Pancreas (tissue), 10 donors: ENCODE measurements around the gene MBL2. TPM values are rescaled to one million over a fixed set of nuclear protein-coding genes. Genes with fewer than 3 reads are reported as not detected.

ENCODE experiments used
- ATAC-seq, 4 donors: fragments of 200-7000 bp; cut with Tn5 transposase; one replicate each; pipeline versions ENCODE4 v1.8.0 to v1.9.1; 2020; ENCODE audit warnings: mild to moderate bottlenecking in 4 of 4, moderate library complexity in 4 of 4
- DNase-seq, 6 donors: peaks; one replicate each; pipeline ENCODE4 v3.0.0-alpha.2; 2020
- FAIRE-seq: peaks from 2 replicates; lab custom pipeline; 2012; peaks lifted over from hg19 to GRCh38; lab: Jason Lieb, UNC
- H3K27ac ChIP-seq, 4 donors: fragments of 200-600 bp; sonication (generic); 1 replicate in 3 of 4; 2 replicates in 1 of 4; pipeline versions ENCODE4 v1.5.0 to v1.8.0; 2020
- H3K27me3 ChIP-seq, 4 donors: fragments of 200-600 bp; one replicate each; pipeline ENCODE4 v1.8.0; 2021
- H3K36me3 ChIP-seq, 3 donors: fragments of 200-600 bp; sonication (generic) in 1 of 3; one replicate each; pipeline versions ENCODE4 v1.5.0 to v1.8.0; 2020 to 2021
- H3K4me1 ChIP-seq, 3 donors: fragments of 200-600 bp; one replicate each; pipeline ENCODE4 v1.8.0; 2021
- H3K4me3 ChIP-seq, 4 donors: fragments of 200-600 bp; sonication (generic) in 2 of 4; one replicate each; pipeline versions ENCODE4 v1.5.0 to v1.8.0; 2020 to 2021
- H3K9me3 ChIP-seq, 4 donors: fragments of 200-600 bp; one replicate each; pipeline ENCODE4 v1.8.0; 2021
- WGBS, 2 donors: extraction: QIAGEN DNeasy Blood & Tissue Kit; methylation state at CpG; one replicate each; pipeline ENCODE4 v1.1.7; 2013; 5-methylcytosine and 5-hydroxymethylcytosine counted together
- intact Hi-C, 3 donors: fragments of 100-400 bp; cut with DNase I; formaldehyde crosslinking; loops; one replicate each; pipeline versions ENCODE4 v1.11.1 to v1.14.2; 2022
- polyA plus RNA-seq, 2 donors: library from polyadenylated mRNA; stranded (reverse); fragments of 200-250 nt; gene quantifications; one replicate each; pipeline ENCODE4 v1.2.3, GENCODE V29; 2013
- total RNA-seq, 6 donors: library from RNA; stranded (reverse); fragmentation: NEBNext Ultra II Directional in 4 of 6; extraction: Animal tissue kit (Norgen Biotek cat#: 25700) in 4 of 6; gene quantifications; one replicate each; pipeline versions ENCODE4 v1.2.1 to v1.2.4, GENCODE V29; 2021 to 2023
- TF ChIP-seq, protein P1 (sequence below), 4 donors: fragments of 200-600 bp; sonication (generic) in 3 of 4; IDR thresholded peaks; one replicate each; pipeline versions ENCODE4 v1.5.0 to v1.8.0; 2021; ENCODE audit warnings: antibody characterized with exemption in 4 of 4
- donor health status: healthy with polysubstance abuse.
- donor health status: DM: no; HTN: no; CAD: no; lungs with moderate emphysema.
- donor health status: DM: no; HTN: no; CAD: no.
- donor health status: control.
- donor health status: control.
- donor health status: Bipolar disorder and iron deficiency.
- donor health status: DM: yes; HTN: yes; CAD: no.
- donor health status: DM: no; HTN: no; CAD: no.
- donor health status: DM: no; HTN: no; CAD: no.
- donor health status: DM: yes; HTN: yes; CAD: no.

The MBL2 gene
- total and polyA plus RNA-seq, 8 donors, result 0.09 TPM; not detected in 7

DNA sequence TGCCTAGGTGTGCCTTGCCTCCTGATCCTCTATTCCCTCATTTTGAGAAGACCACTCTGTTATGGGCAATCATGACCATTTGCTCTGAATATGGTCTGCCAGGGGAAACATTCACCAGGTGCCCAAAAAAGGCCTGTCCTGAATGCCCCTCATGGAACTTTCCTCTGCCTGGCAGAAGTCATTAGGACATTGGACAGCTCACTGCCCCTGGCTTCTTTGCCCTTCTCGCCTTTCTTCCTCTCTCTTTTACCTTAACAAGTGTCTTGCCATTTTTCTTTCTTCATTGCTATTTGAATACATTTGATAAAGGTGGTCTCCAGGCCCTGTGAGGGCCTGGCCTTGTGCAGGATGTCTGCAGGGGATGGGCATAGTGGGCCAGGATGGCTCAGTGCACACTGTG, 20.3 kb downstream of the MBL2 start:
- H3K27me3 ChIP-seq, result no peaks in the 10 kb centered on the region
- H3K4me3 ChIP-seq, result no peak overlapping the region
- WGBS, 2 donors, result 66 to 75% methylated on average over 1 of the region's 1 CpG
- H3K9me3 ChIP-seq, result no peaks in the 10 kb centered on the region
- ATAC-seq, result no peak
- H3K4me1 ChIP-seq, result no peaks in the 10 kb centered on the region
- H3K27ac ChIP-seq, result no peak overlapping the region
- DNase-seq, result no peak
- TF ChIP-seq, protein P1, sequence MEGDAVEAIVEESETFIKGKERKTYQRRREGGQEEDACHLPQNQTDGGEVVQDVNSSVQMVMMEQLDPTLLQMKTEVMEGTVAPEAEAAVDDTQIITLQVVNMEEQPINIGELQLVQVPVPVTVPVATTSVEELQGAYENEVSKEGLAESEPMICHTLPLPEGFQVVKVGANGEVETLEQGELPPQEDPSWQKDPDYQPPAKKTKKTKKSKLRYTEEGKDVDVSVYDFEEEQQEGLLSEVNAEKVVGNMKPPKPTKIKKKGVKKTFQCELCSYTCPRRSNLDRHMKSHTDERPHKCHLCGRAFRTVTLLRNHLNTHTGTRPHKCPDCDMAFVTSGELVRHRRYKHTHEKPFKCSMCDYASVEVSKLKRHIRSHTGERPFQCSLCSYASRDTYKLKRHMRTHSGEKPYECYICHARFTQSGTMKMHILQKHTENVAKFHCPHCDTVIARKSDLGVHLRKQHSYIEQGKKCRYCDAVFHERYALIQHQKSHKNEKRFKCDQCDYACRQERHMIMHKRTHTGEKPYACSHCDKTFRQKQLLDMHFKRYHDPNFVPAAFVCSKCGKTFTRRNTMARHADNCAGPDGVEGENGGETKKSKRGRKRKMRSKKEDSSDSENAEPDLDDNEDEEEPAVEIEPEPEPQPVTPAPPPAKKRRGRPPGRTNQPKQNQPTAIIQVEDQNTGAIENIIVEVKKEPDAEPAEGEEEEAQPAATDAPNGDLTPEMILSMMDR (IDR thresholded peaks at IDR 0.05), result no peak
- no peaks in the 10 kb centered on the region for H3K36me3 ChIP-seq
- no peak for FAIRE-seq
- intact Hi-C loops, result no loop called here

DNA sequence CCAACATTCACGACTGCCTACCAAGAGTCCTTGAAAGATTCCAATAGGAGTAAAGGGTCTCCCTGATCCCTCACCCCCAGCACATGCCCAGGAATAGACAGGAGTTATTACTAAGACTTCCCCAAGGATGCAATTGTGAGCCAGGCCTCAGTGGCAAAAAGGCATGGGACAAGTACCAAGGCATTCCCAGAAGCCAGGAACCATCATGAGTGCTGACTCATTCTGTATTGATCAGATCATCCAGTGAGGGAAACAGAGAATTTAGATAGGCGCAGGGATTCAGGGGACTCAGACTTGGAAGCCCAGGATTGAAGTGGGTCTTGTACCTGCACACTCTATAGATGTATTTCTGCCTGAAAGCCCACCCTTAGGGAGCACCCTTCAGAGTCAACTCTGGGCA, 21.2 kb downstream of the MBL2 start:
- Histone ChIP-seq H3K27me3 (no peaks in the 10 kb centered on the region), H3K27ac (no peak overlapping the region), H3K4me1 (no peaks in the 10 kb centered on the region), H3K36me3 (no peaks in the 10 kb centered on the region), H3K9me3 (no peaks in the 10 kb centered on the region), H3K4me3 (no peak overlapping the region)
- no peak for DNase-seq
- TF ChIP-seq, protein P1 (IDR thresholded peaks at IDR 0.05), result no peak
- intact Hi-C loops, result no loop called here
- no peak for FAIRE-seq
- WGBS, 2 donors, result 66 to 78% methylated on average over 2 of the region's 2 CpGs
- ATAC-seq, result no peak

DNA sequence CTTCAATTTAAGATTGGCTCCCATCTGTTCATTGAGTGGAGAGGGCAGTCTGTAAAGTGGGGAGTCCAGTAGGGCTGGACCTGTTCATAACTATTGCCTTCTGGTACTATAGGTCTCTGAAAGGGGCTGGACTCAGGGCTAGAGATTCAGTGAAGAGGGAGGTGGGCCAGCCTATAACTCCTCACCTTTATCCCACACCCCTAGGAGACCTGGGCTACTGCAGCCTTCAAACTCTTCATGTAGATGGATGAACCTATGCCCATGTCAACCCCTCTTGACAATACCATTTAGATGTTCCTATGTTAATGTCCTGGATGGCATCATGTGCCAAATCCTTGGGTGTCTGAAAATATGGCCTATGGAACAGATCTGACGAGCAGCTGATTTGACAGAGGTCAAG, 22.0 kb downstream of the MBL2 start:
- no peak overlapping the region for H3K4me3 ChIP-seq
- WGBS, 2 donors, result 61 to 69% methylated on average over 1 of the region's 1 CpG
- intact Hi-C loops, result no loop called here
- DNase-seq (no peak), FAIRE-seq (no peak), ATAC-seq (no peak)
- TF ChIP-seq, protein P1 (IDR thresholded peaks at IDR 0.05), result no peak
- H3K4me1 ChIP-seq, result no peaks in the 10 kb centered on the region
- H3K27me3 ChIP-seq, result no peaks in the 10 kb centered on the region
- H3K9me3 ChIP-seq, result no peaks in the 10 kb centered on the region
- no peaks in the 10 kb centered on the region for H3K36me3 ChIP-seq
- no peak overlapping the region for H3K27ac ChIP-seq

DNA sequence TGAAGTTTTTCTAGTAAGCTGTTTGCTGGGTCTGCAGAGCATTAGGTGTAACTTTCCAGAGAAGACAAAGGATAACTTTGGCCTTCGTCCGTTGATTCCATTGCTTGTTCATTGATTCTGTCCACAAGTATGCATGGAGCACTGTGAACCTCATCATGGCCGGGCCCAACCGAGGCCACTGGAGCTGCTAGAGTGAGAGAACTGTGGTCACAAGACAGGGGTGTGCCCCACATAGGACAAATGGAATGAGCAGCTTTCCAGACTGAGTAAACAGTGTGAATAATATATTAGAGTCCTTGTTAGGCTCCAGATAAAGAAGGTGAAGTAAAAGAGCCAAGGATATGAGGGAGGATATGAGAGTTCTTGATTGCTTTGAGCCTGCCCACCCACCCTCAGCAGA, 24.9 kb downstream of the MBL2 start:
- WGBS, 2 donors, result 56 to 71% methylated on average over 4 of the region's 4 CpGs
- no peak for FAIRE-seq
- intact Hi-C loops, result no loop called here

DNA sequence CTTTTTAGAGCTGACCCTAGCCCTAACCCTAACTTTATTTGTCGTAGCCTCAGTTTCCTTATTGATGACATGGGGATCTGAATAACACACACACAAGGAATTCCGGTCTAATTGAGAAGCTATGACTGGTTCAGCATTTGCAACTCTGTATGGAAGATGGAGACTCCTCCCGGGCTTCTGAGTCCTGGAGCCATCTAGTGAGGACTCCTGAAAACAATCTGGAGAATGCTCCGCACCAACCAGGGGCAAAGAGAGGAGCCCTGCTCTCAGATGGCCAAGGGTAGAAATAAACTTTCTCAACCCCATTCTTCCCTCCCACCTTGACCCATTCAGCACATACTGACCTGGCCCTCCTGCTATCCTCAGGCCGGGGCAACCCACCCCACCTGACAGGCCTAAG, 26.4 kb downstream of the MBL2 start:
- ATAC-seq (no peak), DNase-seq (no peak), FAIRE-seq (no peak)
- H3K9me3 ChIP-seq, result no peaks in the 10 kb centered on the region
- TF ChIP-seq, protein P1 (IDR thresholded peaks at IDR 0.05), result no peak
- H3K4me3 ChIP-seq, result no peak overlapping the region
- no peaks in the 10 kb centered on the region for H3K4me1 ChIP-seq
- intact Hi-C loops, result no loop called here
- H3K36me3 ChIP-seq, result no peaks in the 10 kb centered on the region
- H3K27me3 ChIP-seq, result no peaks in the 10 kb centered on the region
- no peak overlapping the region for H3K27ac ChIP-seq
- 47 to 83% methylated on average over 5 of the region's 5 CpGs for WGBS, 2 donors

More for the DNA sequence above, 24.9 kb downstream of the MBL2 start:
- Histone ChIP-seq H3K36me3 (no peaks in the 10 kb centered on the region), H3K4me1 (no peaks in the 10 kb centered on the region), H3K9me3 (no peaks in the 10 kb centered on the region), H3K27me3 (no peaks in the 10 kb centered on the region), H3K27ac (no peak overlapping the region), H3K4me3 (no peak overlapping the region)
- no peak for ATAC-seq
- TF ChIP-seq, protein P1 (IDR thresholded peaks at IDR 0.05), result no peak
- no peak for DNase-seq
